GOT3 (cell line): ENCODE data around the gene AOAH.
"Not testable (repeated sequence)": the region's sequence is repeated elsewhere in the genome, so short reads cannot be mapped to it uniquely, and the experiment has no call there.

Source experiments
- DNase-seq: peaks from one replicate; lab custom pipeline; 2025; ENCODE audit warnings: mixed read lengths; lab: John Stamatoyannopoulos, UW

Gene AOAH

DNA sequence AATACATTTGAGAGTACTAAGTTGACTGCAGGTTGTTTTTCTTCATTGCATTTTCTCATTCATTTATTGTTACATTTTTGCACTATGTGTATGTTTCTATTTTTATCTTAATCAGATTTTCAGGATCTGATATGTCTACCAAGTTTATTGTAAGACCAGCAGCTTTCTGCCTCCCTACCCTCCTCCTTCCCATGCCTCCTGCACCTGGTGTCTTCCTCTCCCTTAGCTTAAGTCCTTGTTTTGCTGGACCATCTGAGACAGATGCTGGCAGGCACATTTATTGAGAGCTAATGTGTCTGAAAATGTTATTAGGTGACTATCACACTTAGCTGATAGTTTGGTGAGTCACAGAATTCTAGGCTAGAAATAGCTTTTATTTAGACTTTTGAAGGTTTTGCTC, 255.1 kb downstream of the AOAH start:
- DNase-seq, result no peak

DNA sequence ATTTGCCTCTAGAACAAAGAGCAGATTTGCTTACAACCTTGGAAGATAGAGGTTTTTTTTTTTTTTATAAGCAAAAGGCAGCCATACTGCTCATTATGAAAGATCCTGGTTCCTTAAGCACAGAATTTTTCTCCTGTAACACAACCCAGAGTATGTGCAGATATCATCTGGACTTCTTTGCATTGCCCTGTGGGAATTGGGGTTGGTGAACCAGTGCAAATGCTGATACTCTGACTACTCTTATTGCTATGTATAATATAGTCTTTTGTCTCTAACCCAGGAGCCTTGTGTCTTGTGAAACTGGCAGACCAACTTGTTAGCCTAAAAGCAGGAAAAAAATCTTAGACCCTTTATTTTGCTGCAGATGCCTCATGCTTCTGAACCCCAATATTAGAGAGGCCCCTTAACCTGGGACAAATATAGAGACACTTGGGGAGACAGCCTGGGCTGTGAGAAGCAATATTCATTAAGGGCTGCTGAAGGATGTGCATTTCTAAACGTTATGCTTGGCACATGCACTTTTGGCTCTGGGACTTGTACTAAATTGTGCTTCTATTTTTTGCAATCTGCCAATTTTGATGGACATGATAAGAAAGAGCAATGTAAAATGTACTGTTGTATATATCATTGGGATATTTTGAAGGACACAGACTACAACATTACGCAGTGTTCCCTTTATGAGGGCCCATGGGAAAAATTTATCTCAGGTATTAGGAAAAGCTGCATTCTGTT, 255.8 kb downstream of the AOAH start:
- no peak for DNase-seq

DNA sequence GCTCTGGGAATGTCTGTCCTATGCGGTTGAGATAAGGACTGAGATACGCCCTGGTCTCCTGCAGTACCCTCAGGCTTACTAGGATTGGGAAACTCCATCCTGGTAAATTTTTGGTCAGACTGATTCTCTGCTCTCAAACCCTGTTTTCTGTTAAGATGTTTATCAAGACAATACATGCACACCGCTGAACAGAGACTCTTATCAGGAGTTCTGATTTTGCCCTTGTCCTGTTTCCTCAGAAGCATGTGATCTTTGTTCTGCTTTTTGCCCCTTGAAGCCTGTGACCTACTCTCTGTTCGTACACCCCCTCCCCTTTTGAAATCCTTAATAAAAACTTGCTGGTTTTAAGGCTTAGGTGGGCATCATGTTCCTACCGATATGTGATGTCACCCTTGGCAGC, 258.3 kb downstream of the AOAH start:
- not testable (repeated sequence) for DNase-seq

DNA sequence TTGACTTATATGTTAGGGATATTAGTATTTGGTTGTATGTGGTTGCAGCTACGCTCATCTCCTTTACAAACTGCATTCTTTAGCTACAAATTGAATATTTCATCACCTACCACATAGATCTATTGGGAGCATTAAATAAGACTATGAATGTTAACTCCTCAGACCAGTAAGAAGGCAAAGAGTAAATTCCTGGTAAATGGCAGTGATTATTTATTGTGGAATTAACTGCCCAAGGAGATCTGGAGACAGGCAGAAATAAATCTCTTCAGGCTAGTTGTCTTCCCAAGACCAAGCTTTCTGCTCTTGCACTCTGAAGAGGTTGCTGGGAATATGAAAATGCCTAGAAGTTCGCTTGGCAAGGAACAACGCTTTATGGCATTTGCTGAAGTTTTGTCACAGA, 260.0 kb downstream of the AOAH start:
- no peak for DNase-seq
